Skeletal muscle tissue (tissue), 4 donors: ENCODE measurements around the gene OAS3. TPM values are rescaled to one million over a fixed set of nuclear protein-coding genes. Genes with fewer than 3 reads are reported as not detected.
"Not testable (repeated sequence)": the region's sequence is repeated elsewhere in the genome, so short reads cannot be mapped to it uniquely, and the experiment has no call there.

ENCODE experiments used
- H3K27ac ChIP-seq: one replicate; pipeline ENCODE4 v1.7.0; 2013; ENCODE audit warnings: mild to moderate bottlenecking, low read depth, low read length, inconsistent platforms
- H3K27me3 ChIP-seq, 3 donors: one replicate each; pipeline ENCODE4 v1.7.0; 2013; ENCODE audit warnings: low read length in 3 of 3; ENCODE audit not compliant: control insufficient read depth in 3 of 3, insufficient read depth in 3 of 3
- H3K36me3 ChIP-seq, 3 donors: one replicate each; pipeline ENCODE4 v1.7.0; 2013; ENCODE audit warnings: low read length in 3 of 3; ENCODE audit not compliant: control insufficient read depth in 3 of 3, insufficient read depth in 3 of 3
- H3K4me1 ChIP-seq, 3 donors: one replicate each; pipeline ENCODE4 v1.7.0; 2013; ENCODE audit warnings: low read length in 3 of 3, mild to moderate bottlenecking in 3 of 3; ENCODE audit not compliant: control insufficient read depth in 3 of 3, insufficient read depth in 3 of 3
- H3K4me3 ChIP-seq, 3 donors: one replicate each; pipeline ENCODE4 v1.7.0; 2013; ENCODE audit warnings: low read length in 3 of 3
- H3K9ac ChIP-seq, 3 donors: one replicate each; pipeline ENCODE4 v1.7.0; 2013; ENCODE audit warnings: low read length in 3 of 3, mild to moderate bottlenecking in 3 of 3, moderate library complexity in 2 of 3, low read depth in 1 of 3
- H3K9me3 ChIP-seq, 3 donors: one replicate each; pipeline ENCODE4 v1.7.0; 2013; ENCODE audit warnings: low read length in 3 of 3; ENCODE audit not compliant: control insufficient read depth in 3 of 3
- total RNA-seq: library from RNA; depleted of rRNA; stranded (reverse); fragments of >200 nt; gene quantifications from one replicate; pipeline ENCODE4 v1.2.3, GENCODE V29; 2014
- donor health status: Osteomylitis.

Gene OAS3
- total RNA-seq, 1 donor from 2014 or later: 6.3 TPM

DNA sequence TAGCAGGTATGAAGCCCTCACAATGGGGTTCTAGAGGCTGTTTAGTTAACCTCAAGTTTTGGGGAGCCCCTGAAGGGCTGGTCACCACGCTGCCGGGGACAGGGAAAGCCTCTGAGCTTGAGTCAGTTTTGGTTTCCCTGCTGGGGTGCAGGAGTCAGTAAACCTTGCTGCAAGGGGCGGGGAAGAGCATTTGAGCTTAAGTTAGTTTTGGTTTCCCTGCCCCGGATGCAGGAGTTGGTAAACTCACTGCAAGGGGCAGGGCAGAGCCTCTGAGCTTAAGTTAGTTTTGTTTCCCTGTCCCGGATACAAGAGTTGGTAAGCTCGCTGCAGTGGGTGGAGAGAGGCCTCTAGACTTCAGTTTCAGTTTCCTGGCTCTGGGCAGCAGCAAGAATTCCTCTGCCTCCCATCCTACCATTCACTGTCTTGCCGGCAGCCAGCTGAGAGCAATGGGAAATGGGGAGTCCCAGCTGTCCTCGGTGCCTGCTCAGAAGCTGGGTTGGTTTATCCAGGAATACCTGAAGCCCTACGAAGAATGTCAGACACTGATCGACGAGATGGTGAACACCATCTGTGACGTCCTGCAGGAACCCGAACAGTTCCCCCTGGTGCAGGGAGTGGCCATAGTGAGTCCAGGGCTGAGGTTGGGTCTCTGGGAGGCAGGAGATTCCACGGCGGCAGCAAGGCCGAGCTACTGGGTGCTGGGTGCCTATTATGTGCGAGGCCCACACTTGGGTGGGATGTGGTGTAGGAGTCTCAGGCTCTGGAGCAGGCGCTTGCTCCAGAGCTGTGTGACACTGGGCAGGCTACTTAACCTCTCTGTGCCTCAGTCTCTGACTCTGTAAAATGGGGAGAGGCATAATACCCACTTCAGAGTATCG, 40.1 kb downstream of the OAS3 start, which contains the start of gene OAS2:
OAS2 (plus strand) TSS at position 357 of the 878 bp plus-strand sequence; CDS start at position 447, 90 bp downstream.
- H3K4me3 ChIP-seq: peak within 1 kb of the TSS; percentile 71 to 82 (median 73)
- H3K9ac ChIP-seq: peak within 1 kb of the TSS; percentile 66 to 73 (median 66)
- no peaks in the 10 kb centered on the region for H3K9me3 ChIP-seq
- H3K4me1 ChIP-seq: peaks cover 5 to 6% (median 6%) of the 10 kb centered on the region in 3 donors
- H3K27ac ChIP-seq: peak within 1 kb of the TSS; percentile 74
- no peaks in the 10 kb centered on the region for H3K36me3 ChIP-seq
- no peaks in the 10 kb centered on the region for H3K27me3 ChIP-seq

DNA sequence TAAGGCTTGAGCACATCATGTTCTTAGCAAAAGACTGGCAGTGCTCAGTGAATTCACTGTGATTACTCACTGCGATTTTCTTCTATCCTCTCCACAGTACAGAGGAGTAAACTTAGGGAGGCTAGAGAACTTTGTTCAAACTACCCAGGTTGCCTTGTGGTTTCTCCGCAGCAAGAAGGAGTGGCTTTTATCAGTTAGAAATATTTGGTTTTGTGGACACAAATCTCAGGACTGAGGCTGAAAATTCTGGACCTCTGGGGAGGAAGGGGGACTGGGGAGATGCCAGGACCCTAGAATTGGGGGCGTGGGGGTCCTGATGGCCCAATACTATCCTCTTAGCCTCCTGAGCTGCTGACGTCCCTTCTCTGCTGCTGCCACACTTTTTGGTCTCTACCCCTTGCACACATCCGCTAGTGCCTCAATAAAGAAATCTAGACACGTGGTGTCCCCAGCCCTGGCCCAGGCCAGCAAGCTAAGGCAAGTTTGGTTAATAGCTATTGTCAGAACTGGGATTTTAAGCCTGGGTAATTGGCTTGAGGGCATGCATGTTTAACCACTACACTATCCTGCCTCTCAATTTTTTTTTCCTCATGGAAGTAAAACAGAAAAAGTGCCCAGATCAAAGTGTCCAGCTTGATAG, 40.9 kb downstream of the OAS3 start:
- Histone ChIP-seq H3K9ac (peak overlapping the region; percentile 6 to 73 (median 66)), H3K9me3 (no peaks in the 10 kb centered on the region)

DNA sequence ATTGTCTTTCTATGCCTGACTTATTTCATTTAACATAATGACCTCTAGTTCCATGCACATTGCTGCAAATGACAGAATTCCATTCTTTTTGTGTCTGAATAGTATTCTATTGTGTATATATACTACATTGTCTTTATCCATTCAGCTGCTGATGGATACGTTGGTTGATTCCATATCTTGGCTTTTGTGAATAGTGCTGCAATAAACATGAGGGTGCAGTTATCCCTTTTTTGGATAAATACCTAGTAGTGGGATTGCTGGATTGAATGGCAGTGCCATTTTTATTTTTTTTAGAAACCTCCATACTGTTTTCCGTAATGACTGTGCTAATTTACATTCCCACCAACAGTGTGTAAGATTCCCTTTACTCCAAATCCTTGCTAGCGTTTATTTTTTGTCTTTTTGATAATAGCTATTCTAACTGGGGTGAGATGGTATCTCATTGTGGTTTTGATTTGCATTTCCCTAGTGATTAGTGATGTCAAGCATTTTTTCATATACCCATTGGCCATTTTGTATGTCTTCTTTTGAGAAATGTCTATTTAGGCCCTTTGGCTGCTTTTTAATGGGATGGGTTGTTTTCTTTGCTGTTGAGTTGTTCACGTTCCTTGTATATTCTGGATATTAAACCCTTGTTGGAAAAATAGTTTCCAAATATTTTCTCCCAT, 42.4 kb downstream of the OAS3 start:
- Histone ChIP-seq H3K4me3 (no peak overlapping the region), H3K9ac (no peak overlapping the region), H3K9me3 (peaks cover 0 to 2% (median 0%) of the 10 kb centered on the region in 3 donors), H3K4me1 (peaks cover 5 to 6% (median 6%) of the 10 kb centered on the region in 3 donors), H3K27ac (no peak overlapping the region), H3K27me3 (no peaks in the 10 kb centered on the region), H3K36me3 (no peaks in the 10 kb centered on the region)

More for the DNA sequence above, 40.9 kb downstream of the OAS3 start:
- no peaks in the 10 kb centered on the region for H3K36me3 ChIP-seq
- H3K27me3 ChIP-seq: no peaks in the 10 kb centered on the region
- H3K4me1 ChIP-seq: peaks cover 5 to 6% (median 6%) of the 10 kb centered on the region in 3 donors
- peak overlapping the region; percentile 71 to 82 (median 73) for H3K4me3 ChIP-seq
- H3K27ac ChIP-seq: peak overlapping the region; percentile 74

DNA sequence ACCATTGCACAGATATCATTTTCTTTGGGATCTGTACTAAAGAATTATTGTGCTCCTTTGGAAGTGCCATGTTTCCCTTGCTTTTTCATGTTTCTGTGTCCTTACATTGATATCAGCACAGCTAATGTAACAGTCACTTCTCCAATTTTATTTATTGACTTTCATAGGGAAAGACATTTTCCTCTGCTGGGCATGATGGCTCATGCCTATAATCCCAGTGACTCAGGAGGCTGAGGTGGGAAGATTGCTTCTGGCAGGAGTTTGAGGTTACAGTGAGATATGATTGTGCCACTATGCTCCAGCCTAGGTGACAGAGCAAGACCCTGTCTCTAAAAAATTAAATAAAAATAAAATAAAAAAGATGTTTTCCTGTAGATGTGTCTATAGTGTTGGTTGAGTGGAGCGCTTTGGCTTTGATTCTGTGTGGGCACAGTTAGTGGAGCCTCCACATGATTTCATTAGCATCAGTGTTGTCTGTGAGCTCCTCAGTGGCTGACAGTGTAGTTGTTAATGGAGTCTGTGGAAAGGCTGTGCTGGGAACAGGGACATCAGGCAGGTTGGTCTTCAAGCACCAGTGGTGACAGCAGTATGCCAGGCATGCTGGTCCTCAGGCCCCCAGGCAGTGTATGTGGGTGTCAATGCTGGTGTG, 47.5 kb downstream of the OAS3 start:
- Histone ChIP-seq H3K9ac (no peak overlapping the region), H3K27ac (no peak overlapping the region), H3K4me1 (no peaks in the 10 kb centered on the region), H3K27me3 (no peaks in the 10 kb centered on the region), H3K4me3 (no peak overlapping the region), H3K9me3 (peaks cover 0 to 2% (median 0%) of the 10 kb centered on the region in 3 donors), H3K36me3 (peaks cover 0 to 13% (median 0%) of the 10 kb centered on the region in 3 donors)

DNA sequence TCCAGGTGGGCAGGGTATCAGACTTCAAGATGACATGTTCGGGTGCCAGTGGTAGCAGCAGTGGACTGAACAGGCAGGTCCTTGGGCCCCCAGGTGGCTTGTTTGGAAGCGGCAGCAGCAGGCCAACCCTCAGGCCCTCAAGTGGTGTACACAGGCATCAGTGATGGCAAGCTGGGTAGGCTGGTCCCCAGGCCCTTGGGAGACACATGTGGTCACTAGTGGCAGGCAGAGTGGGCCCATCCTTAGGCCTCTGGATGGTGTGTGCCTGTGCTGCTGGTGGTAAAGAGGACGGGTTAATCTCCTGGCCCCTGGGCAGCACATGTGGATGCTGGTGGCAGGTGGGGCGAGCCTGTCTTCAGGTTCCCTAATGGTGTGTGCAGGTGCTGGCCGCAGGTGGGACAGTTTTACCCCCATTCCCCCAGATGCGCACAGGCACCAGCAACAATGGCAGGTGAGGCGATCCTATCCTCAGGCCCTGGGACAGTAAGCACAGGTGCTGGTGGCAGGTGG, 48.1 kb downstream of the OAS3 start:
- Histone ChIP-seq H3K9ac (no peak overlapping the region), H3K27ac (no peak overlapping the region), H3K4me1 (no peaks in the 10 kb centered on the region), H3K4me3 (no peak overlapping the region), H3K9me3 (peaks cover 0 to 2% (median 0%) of the 10 kb centered on the region in 3 donors), H3K36me3 (peaks cover 0 to 13% (median 0%) of the 10 kb centered on the region in 3 donors), H3K27me3 (no peaks in the 10 kb centered on the region)

DNA sequence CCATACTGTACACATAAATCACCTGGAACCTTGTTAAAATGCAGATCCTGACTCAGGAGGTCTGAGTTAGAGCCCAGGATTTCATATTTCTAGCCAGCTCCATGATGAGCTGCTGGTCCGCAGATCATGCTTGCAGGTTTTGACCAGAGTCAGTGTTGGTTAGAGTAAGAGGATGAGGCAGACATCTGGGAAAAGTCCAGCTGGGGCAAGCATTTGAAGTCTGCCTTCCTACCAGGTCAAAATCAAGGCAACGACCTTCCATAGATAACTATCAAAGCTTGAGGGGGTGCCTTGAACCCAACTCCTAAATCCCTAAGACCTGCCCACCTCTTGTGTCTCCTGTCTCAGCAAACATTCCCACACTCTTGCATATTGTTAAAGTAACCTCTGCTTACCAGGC, 49.3 kb downstream of the OAS3 start:
- H3K9me3 ChIP-seq: peaks cover 0 to 2% (median 0%) of the 10 kb centered on the region in 3 donors
- H3K27ac ChIP-seq: no peak overlapping the region
- H3K36me3 ChIP-seq: peaks cover 0 to 13% (median 0%) of the 10 kb centered on the region in 3 donors
- H3K4me3 ChIP-seq: no peak overlapping the region
- no peak overlapping the region for H3K9ac ChIP-seq
- H3K27me3 ChIP-seq: no peaks in the 10 kb centered on the region
- no peaks in the 10 kb centered on the region for H3K4me1 ChIP-seq

DNA sequence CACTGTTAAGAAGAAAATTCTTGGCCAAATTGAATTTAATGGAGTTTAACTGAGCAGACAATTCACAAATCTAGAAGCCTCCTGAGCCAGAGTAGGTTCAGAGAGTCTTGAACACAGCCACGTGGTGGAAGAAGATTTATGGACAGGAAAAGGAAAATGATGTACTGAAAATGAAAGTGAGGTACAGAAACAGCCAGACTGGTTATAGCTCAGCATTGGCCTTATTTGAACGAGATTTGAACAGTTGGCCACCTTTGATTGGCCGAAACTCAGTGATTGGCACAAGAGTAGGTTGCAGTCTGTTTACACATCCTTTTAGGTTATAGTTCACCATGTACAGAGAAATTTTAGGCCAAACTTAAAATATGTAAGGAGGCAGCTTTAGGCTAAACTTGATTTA, 50.0 kb downstream of the OAS3 start:
- Histone ChIP-seq H3K4me3 (no peak overlapping the region), H3K9me3 (peaks cover 0 to 2% (median 0%) of the 10 kb centered on the region in 3 donors), H3K9ac (no peak overlapping the region), H3K36me3 (peaks cover 0 to 13% (median 0%) of the 10 kb centered on the region in 3 donors), H3K27ac (no peak overlapping the region), H3K27me3 (no peaks in the 10 kb centered on the region), H3K4me1 (no peaks in the 10 kb centered on the region)

DNA sequence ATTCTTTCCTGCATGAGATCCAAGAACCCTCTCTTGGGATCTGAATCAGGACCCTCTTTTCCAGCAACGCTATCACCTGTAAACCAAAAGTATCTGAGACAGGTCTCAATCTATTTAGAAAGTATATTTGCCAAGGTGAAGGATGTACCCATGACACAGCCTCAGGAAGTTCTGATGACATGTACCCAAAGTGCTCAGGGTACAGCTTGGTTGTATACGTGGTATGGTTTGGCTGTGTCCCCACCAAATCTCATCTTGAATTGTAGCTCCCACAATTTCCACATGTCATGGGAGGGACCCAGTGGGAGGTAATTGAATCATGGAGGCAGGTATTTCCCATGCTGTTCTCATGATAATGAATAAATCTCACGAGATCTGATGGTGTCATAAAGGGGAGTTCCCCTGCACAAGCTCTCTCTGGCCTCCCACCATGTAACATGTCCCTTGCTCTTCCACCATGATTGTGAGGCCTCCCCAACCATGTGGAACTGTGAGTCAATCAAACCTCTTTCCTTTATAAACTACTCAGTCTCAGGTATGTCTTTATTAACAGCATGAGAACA, 50.6 kb downstream of the OAS3 start:
- not testable (repeated sequence) for H3K4me3 ChIP-seq, H3K9me3 ChIP-seq, H3K9ac ChIP-seq, H3K27me3 ChIP-seq, H3K4me1 ChIP-seq, H3K27ac ChIP-seq
- H3K36me3 ChIP-seq: peaks cover 0 to 13% (median 0%) of the 10 kb centered on the region in 3 donors

DNA sequence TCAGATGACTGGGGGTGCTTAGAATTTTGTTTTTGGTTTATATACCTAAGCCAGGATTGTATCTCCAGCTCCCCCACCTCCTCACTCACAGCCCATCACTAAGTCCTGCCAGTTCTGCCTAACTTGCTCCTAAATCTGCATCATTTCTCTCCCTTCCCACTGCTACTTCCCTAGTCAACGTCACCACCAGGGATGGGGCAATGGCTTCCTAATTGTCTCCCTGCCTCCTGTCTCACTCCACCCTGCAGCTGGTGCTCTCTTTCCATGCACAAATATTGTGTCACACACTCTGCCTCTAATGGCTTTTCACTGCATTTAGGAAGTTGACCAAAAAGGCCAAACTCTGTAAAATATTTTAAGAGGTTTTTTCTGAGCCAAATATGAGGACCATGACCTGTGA, 51.5 kb downstream of the OAS3 start:
- Histone ChIP-seq H3K27me3 (no peaks in the 10 kb centered on the region), H3K9ac (no peak overlapping the region), H3K27ac (no peak overlapping the region), H3K4me3 (no peak overlapping the region), H3K4me1 (no peaks in the 10 kb centered on the region), H3K36me3 (peaks cover 0 to 13% (median 0%) of the 10 kb centered on the region in 3 donors), H3K9me3 (no peaks in the 10 kb centered on the region)
